GM23248 (cell line): ENCODE data around the gene ARPC4.
"Not testable (repeated sequence)": the region's sequence is repeated elsewhere in the genome, so short reads cannot be mapped to it uniquely, and the experiment has no call there.

ENCODE experiments used
- EZH2 ChIP-seq: fragments of 200-600 bp; sonication (generic); IDR thresholded peaks from 2 replicates; pipeline ENCODE4 v1.6.1; 2018; ENCODE audit warnings: antibody characterized with exemption, mild to moderate bottlenecking; ENCODE audit not compliant: insufficient read depth, poor library complexity, severe bottlenecking
- EZH2phosphoT487 ChIP-seq: fragments of 200-600 bp; sonication (generic); IDR thresholded peaks from 2 replicates; pipeline ENCODE4 v1.6.1; 2018; ENCODE audit warnings: antibody characterized with exemption, moderate library complexity, mild to moderate bottlenecking, low read depth; ENCODE audit not compliant: insufficient read depth

GRCh38 chr3:9851926-9852325 lies 59.0 kb downstream of the ARPC4 start:
- not testable (repeated sequence) for TF ChIP-seq EZH2, EZH2phosphoT487
